ENCODE results near the gene FAM81A. TPM values are rescaled to one million over a fixed set of nuclear protein-coding genes. Genes with fewer than 3 reads are reported as not detected.

The FAM81A gene
- total RNA-seq, 1 donor from 2014 or later: 0.92 TPM

GRCh38 chr15:59401824-59402569 lies 36.0 kb upstream of the FAM81A start:
- TF ChIP-seq, protein P1, sequence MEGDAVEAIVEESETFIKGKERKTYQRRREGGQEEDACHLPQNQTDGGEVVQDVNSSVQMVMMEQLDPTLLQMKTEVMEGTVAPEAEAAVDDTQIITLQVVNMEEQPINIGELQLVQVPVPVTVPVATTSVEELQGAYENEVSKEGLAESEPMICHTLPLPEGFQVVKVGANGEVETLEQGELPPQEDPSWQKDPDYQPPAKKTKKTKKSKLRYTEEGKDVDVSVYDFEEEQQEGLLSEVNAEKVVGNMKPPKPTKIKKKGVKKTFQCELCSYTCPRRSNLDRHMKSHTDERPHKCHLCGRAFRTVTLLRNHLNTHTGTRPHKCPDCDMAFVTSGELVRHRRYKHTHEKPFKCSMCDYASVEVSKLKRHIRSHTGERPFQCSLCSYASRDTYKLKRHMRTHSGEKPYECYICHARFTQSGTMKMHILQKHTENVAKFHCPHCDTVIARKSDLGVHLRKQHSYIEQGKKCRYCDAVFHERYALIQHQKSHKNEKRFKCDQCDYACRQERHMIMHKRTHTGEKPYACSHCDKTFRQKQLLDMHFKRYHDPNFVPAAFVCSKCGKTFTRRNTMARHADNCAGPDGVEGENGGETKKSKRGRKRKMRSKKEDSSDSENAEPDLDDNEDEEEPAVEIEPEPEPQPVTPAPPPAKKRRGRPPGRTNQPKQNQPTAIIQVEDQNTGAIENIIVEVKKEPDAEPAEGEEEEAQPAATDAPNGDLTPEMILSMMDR (IDR thresholded peaks at IDR 0.05; ENCODE audit: unreplicated experiment): no peak
- peaks cover 14% of the 10 kb centered on the region for H3K4me1 Mint-ChIP-seq
- H3K4me3 Mint-ChIP-seq: no peak overlapping the region
- H3K36me3 Mint-ChIP-seq: no peaks in the 10 kb centered on the region
- no peaks in the 10 kb centered on the region for H3K9me3 Mint-ChIP-seq
- DNase-seq (ENCODE audit: low spot score in 2 of 2, unreplicated experiment in 2 of 2): no peak
- H3K27me3 Mint-ChIP-seq (ENCODE audit: low read depth): peaks cover 4% of the 10 kb centered on the region
- no peak overlapping the region for H3K27ac Mint-ChIP-seq

DNA sequence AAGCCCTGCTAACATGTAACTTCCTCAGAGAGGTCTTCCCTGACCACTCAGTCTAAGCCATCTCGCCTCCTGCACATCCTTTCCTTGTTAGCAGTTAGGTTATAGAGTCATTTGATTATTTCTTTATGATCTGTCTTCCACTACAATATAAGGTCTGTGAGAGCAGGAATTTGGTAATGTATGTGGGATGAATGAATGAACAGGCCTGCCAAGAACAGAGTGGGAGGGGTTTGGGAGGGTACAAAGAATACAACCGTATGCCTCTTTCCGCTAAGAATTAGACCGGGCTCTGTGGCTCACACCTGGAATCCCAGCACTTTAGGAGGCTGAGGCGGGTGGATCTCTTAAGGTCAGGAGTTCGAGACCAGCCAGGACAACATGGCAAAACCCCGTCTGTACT lies 32.9 kb upstream of the FAM81A start:
- Mint-ChIP-seq H3K4me1 (peaks cover 11% of the 10 kb centered on the region), H3K9me3 (no peaks in the 10 kb centered on the region), H3K36me3 (no peaks in the 10 kb centered on the region), H3K27ac (no peak overlapping the region), H3K27me3 (ENCODE audit: low read depth) (peaks cover 4% of the 10 kb centered on the region), H3K4me3 (no peak overlapping the region)
- DNase-seq (ENCODE audit: low spot score in 2 of 2, unreplicated experiment in 2 of 2): no peak
- TF ChIP-seq, protein P1 (IDR thresholded peaks at IDR 0.05; ENCODE audit: unreplicated experiment): no peak

DNA sequence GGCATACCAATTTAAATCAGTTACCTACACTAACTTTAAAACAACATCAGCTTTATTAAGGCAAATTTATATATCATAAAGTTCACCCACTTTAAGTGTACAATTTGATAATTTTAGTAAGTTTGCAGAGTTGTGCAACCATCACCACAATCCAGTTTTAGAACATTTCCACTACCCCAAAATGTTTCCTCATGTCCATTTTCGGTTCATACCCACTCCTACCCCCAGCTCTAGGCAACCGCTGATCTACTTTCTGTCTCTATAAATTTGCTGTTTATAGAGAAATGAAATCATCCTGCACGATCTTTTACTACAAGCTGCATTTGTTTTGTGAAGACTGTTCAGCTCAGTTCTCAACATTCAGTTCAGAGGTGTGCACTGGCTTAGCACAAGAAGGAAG lies 31.5 kb upstream of the FAM81A start:
- Mint-ChIP-seq H3K27me3 (ENCODE audit: low read depth) (peaks cover 7% of the 10 kb centered on the region), H3K9me3 (no peaks in the 10 kb centered on the region), H3K27ac (no peak overlapping the region), H3K4me3 (no peak overlapping the region), H3K4me1 (peaks cover 2% of the 10 kb centered on the region), H3K36me3 (no peaks in the 10 kb centered on the region)
- TF ChIP-seq, protein P1 (IDR thresholded peaks at IDR 0.05; ENCODE audit: unreplicated experiment): no peak
- no peak for DNase-seq (ENCODE audit: low spot score in 2 of 2, unreplicated experiment in 2 of 2)

DNA sequence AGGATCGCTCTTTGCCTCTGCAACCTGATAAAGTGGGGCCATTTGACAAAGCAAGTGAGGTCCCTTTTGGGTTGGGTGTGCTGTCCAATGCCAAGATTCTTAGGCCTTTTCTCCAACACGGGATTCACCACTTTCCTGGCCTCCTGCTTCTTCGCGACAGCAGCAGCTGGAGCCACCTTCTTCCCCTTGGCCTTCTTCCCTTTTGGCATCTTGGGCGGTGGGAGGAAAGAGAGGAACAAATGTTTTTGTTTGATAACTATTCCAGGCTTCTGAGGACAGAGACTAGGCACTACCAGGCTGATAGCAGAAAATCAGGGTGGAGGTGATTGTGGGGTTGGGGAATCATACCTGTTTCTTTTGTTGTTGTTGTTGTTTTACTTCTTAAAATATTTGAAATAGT lies 30.0 kb upstream of the FAM81A start:
- Mint-ChIP-seq H3K27me3 (ENCODE audit: low read depth) (peaks cover 9% of the 10 kb centered on the region), H3K4me1 (peaks cover 4% of the 10 kb centered on the region), H3K4me3 (no peak overlapping the region), H3K27ac (no peak overlapping the region), H3K9me3 (no peaks in the 10 kb centered on the region), H3K36me3 (no peaks in the 10 kb centered on the region)
- TF ChIP-seq, protein P1 (IDR thresholded peaks at IDR 0.05; ENCODE audit: unreplicated experiment): no peak
- no peak for DNase-seq (ENCODE audit: low spot score in 2 of 2, unreplicated experiment in 2 of 2)

DNA sequence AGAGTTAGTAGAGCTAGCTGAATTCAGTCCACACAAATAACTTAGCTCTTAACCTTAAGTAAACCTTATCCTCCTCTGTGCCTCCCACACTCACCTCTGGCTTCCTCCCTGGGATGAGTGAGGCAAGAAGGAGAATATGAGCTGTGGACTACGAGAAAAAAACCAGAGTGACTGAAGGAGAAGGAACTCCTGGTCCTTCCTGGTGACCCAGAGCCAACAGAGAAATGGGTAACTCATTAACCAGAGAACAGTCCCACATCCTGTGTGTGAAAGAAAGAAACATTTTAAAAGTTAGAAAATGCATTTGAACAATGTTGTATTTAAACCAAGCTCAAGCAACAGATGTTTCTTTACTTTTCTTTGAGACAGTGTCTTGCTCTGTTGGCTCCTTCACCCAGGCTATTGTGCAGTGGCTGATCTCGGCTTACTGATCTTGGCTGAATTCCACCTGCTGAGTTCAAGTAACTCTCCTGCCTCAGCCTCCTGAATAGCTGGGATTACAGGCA lies 27.5 kb upstream of the FAM81A start:
- no peak for DNase-seq (ENCODE audit: low spot score in 2 of 2, unreplicated experiment in 2 of 2)
- peaks cover 4% of the 10 kb centered on the region for H3K4me1 Mint-ChIP-seq
- no peaks in the 10 kb centered on the region for H3K9me3 Mint-ChIP-seq
- TF ChIP-seq, protein P1 (IDR thresholded peaks at IDR 0.05; ENCODE audit: unreplicated experiment): no peak
- peaks cover 19% of the 10 kb centered on the region for H3K27me3 Mint-ChIP-seq (ENCODE audit: low read depth)
- H3K36me3 Mint-ChIP-seq: no peaks in the 10 kb centered on the region
- no peak overlapping the region for H3K27ac Mint-ChIP-seq
- no peak overlapping the region for H3K4me3 Mint-ChIP-seq
